ENCODE results near the gene PDE4B. TPM values are rescaled to one million over a fixed set of nuclear protein-coding genes. Genes with fewer than 3 reads are reported as not detected.
"Not testable (repeated sequence)": the region's sequence is repeated elsewhere in the genome, so short reads cannot be mapped to it uniquely, and the experiment has no call there.

PDE4B gene
- total RNA-seq, 2 donors from 2014 or later: 60.3 to 78.5 TPM

DNA sequence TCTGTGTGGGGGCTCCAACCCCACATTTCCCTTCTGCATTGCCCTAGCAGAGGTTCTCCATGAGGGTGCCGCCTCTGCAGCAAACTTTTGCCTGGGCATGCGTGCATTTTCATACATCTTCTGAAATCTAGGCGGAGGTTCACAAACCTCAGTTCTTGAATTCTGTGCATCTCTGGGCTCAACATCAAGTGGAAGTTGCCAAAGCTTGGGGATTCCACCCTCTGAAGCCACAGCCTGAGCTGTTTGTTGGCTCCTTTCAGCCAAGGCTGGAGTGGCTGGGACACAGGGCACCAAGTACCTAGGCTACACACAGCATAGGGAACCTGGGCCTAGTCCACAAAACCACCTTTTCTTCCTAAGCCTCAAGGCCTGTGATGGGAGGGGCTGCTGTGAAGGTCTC lies 235.3 kb downstream of the PDE4B start:
- Mint-ChIP-seq H3K36me3 (ENCODE audit: low read depth) (no peaks in the 10 kb centered on the region), H3K4me3 (no peak overlapping the region), H3K9me3 (peaks cover 5% of the 10 kb centered on the region), H3K27ac (no peak overlapping the region), H3K27me3 (peaks cover 5% of the 10 kb centered on the region), H3K4me1 (no peaks in the 10 kb centered on the region)
- ATAC-seq (replicated peaks): no peak

DNA sequence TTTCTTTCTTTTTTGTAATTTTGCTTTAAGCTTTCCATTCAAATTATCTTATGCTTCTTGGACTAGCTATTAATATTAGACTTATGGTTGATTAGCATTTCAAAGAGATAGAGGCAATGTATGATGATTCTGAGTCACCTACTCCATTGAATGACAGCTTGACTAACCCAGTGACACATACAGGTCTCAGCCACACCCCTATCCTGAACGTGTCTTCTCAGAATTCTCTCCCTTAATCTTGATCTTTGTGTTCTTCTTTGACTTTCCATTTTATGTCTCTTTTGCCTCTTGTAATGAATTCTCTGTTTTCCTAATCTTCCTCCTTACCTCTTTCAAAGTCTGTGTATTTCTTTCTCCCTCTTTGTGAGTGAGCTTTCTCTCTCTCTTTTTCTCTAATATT lies 241.1 kb downstream of the PDE4B start:
- Mint-ChIP-seq H3K36me3 (ENCODE audit: low read depth) (no peaks in the 10 kb centered on the region), H3K27me3 (peaks cover 29% of the 10 kb centered on the region), H3K4me1 (peaks cover 5% of the 10 kb centered on the region), H3K4me3 (no peak overlapping the region), H3K27ac (no peak overlapping the region), H3K9me3 (peaks cover 3% of the 10 kb centered on the region)
- ATAC-seq (replicated peaks): peak; percentile 81

DNA sequence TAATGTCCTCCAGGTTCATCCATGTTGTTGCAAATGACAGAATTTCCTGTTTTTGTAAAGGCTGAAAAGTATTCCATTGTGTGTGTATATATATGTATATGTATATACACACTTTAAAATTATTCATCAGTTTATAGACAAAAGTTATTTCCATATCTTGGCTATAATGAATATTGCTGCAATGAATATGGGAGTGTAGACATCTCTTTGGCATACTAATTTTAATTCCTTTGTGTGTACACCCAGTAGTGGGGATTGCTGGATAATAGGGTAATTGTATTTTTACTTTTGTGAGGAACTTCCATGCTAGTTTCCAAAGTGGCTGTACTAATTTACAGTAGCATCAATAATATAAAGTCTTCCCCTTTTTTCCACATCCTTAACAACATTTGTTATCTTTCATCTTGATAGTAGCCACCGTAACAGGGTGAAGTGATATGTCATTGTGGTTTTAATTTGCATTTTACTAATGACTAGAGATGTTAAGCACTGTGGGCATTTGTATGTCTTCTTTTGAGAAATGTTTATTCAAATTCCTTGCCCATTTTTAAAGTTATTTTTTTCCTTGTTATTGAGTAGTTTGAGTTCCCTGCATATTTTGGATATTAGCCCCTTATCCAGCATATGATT lies 243.0 kb downstream of the PDE4B start:
- ATAC-seq (replicated peaks): no peak
- H3K4me1 Mint-ChIP-seq: peaks cover 5% of the 10 kb centered on the region
- no peaks in the 10 kb centered on the region for H3K9me3 Mint-ChIP-seq
- H3K27me3 Mint-ChIP-seq: peaks cover 39% of the 10 kb centered on the region
- H3K4me3 Mint-ChIP-seq: no peak overlapping the region
- no peaks in the 10 kb centered on the region for H3K36me3 Mint-ChIP-seq (ENCODE audit: low read depth)
- H3K27ac Mint-ChIP-seq: no peak overlapping the region

DNA sequence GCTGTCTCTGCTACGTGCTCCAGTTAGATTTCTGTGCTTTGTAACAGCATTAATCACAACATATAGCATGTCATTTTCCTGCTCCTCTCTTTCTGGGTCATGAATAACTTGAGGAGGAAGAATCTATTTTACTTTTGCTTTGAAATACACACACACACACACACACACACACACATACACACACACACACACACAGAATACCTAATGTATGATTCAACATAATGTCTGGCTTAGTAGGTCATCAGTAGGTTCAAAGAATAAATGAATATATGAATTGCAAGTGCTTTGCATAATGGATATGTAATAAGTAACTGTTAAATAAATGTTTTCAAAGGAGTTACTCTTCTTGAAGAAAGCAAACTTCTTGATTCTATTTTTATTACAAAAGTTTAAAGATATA lies 249.0 kb downstream of the PDE4B start:
- H3K4me3 Mint-ChIP-seq: no peak overlapping the region
- H3K36me3 Mint-ChIP-seq (ENCODE audit: low read depth): no peaks in the 10 kb centered on the region
- no peaks in the 10 kb centered on the region for H3K9me3 Mint-ChIP-seq
- no peaks in the 10 kb centered on the region for H3K4me1 Mint-ChIP-seq
- H3K27me3 Mint-ChIP-seq: peaks cover 30% of the 10 kb centered on the region
- no peak overlapping the region for H3K27ac Mint-ChIP-seq
- no peak for ATAC-seq (replicated peaks)

DNA sequence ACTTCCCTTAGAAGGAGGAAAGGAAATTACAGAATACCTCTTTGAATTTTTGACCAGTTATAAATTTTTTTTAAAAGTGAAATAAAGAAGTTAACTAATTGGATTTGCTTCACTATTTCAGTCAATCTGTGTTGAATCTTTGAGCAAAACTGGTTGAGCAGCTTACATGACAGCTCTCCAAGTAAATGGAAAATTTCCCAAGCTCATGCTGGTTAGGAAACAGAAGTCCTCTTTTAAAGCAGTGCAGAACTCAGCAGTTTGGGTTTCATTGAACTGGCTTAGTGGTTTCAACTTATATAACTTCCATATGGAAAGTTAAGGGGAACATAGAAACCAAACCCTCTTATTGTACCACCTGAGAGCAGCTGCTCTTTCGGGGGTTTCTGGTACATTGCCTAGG lies 250.5 kb downstream of the PDE4B start:
- Mint-ChIP-seq H3K27ac (no peak overlapping the region), H3K4me3 (no peak overlapping the region), H3K36me3 (ENCODE audit: low read depth) (no peaks in the 10 kb centered on the region), H3K27me3 (peaks cover 28% of the 10 kb centered on the region), H3K9me3 (no peaks in the 10 kb centered on the region), H3K4me1 (no peaks in the 10 kb centered on the region)
- ATAC-seq (replicated peaks): no peak

DNA sequence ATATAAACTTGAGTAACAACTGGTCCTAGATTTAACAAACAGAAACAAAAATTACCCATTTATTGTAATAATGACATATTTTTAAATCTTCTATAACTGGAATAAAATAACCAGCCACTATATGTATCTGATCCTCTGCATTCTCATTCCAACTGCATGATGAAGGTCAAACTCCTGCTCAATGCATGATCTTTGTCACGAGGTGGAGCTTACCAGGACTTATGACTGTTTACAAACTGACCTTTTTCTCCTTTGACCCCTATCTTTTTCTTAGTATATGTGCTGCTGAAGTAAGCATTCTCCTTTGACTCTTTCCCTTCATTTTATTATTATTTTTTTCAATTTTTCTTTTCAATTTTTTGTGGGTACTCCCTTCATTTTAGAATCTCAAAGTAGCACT lies 252.2 kb downstream of the PDE4B start:
- H3K4me3 Mint-ChIP-seq: no peak overlapping the region
- H3K36me3 Mint-ChIP-seq (ENCODE audit: low read depth): no peaks in the 10 kb centered on the region
- H3K27me3 Mint-ChIP-seq: peaks cover 19% of the 10 kb centered on the region
- H3K9me3 Mint-ChIP-seq: no peaks in the 10 kb centered on the region
- H3K4me1 Mint-ChIP-seq: no peaks in the 10 kb centered on the region
- H3K27ac Mint-ChIP-seq: no peak overlapping the region
- no peak for ATAC-seq (replicated peaks)

DNA sequence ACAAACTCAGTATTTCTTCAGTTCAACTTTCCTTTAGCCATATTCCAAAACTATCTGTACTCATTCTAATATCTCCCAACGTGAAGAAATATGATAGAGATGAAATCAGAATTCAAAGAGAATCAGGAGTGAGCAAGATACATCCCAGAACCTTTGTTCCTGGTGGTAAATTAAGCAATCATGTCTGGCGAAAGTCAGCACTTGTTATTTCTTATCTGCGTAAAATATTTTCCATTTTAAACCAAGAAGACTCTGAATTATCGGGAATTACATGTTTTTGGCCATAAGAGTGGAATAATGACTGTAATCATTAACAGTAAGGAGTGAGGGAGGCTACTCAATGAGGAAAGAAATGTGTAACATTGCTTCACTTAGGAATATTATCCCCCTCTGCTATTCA lies 253.7 kb downstream of the PDE4B start:
- H3K27me3 Mint-ChIP-seq: peaks cover 10% of the 10 kb centered on the region

DNA sequence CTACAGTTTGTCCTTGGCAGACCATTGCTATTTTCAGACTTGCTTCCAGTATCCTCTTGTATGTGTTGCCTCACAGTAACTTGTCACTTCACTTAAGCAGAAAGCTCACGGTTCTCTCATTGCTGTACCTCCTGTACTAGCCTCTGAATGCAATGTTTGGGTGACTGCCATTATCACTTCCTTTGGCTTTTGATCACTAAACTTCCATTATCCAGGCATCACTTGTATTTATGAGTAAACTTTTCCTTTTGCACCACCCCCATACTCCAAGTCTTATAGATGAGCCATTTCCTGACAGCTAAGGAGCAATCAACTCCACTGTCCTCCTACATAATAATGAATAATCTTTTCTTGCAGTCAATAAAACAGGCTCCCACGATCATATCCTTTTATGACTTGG lies 255.3 kb downstream of the PDE4B start:
- no peak overlapping the region for H3K27ac Mint-ChIP-seq
- no peaks in the 10 kb centered on the region for H3K4me1 Mint-ChIP-seq
- peaks cover 13% of the 10 kb centered on the region for H3K27me3 Mint-ChIP-seq
- ATAC-seq (replicated peaks): no peak
- H3K4me3 Mint-ChIP-seq: no peak overlapping the region
- no peaks in the 10 kb centered on the region for H3K36me3 Mint-ChIP-seq (ENCODE audit: low read depth)
- H3K9me3 Mint-ChIP-seq: no peaks in the 10 kb centered on the region

More for the DNA sequence above, 253.7 kb downstream of the PDE4B start:
- ATAC-seq (replicated peaks): no peak
- Mint-ChIP-seq H3K4me3 (no peak overlapping the region), H3K27ac (no peak overlapping the region), H3K4me1 (no peaks in the 10 kb centered on the region), H3K36me3 (ENCODE audit: low read depth) (no peaks in the 10 kb centered on the region), H3K9me3 (no peaks in the 10 kb centered on the region)

DNA sequence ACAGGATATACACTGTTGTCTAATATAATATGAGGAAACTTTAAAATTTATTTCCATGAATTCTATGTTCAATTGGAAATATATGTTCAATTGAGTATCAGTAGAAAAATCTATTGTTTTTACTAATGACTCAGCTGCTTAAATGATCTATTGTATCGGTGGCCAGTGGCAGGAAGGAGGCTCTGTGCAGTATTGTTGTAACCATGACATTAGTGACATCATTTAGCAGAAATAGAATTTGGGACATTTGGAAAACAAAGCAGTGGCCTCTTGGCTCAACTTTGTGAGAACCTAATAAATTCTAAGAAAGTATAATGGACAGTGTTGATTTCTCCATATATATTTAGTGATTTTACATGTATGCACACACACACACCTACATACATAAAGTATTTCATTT lies 257.4 kb downstream of the PDE4B start:
- Mint-ChIP-seq H3K27ac (no peak overlapping the region), H3K27me3 (peaks cover 16% of the 10 kb centered on the region), H3K36me3 (ENCODE audit: low read depth) (no peaks in the 10 kb centered on the region), H3K9me3 (no peaks in the 10 kb centered on the region), H3K4me1 (no peaks in the 10 kb centered on the region), H3K4me3 (no peak overlapping the region)
- ATAC-seq (replicated peaks): no peak

DNA sequence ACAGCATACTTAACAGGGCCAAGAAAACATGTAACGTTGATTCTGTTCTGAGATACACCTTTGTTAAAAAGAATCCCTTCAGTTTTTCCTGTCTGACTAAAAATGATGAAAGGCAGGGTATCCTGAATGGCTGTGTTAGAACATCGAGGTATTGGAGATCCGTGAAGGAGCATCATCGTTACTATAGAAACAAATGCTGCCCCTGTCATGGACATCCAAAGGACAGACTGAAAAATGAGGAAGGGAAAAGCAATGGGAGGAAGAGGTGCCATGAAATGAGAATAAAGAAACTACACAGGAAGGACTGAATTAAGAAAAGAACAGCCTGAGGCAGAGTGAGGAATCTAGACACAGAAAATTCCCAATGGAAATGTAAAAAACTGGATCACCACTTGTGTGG lies 257.9 kb downstream of the PDE4B start:
- Mint-ChIP-seq H3K36me3 (ENCODE audit: low read depth) (no peaks in the 10 kb centered on the region), H3K27ac (no peak overlapping the region), H3K27me3 (peaks cover 14% of the 10 kb centered on the region), H3K9me3 (no peaks in the 10 kb centered on the region), H3K4me3 (no peak overlapping the region), H3K4me1 (no peaks in the 10 kb centered on the region)
- no peak for ATAC-seq (replicated peaks)

DNA sequence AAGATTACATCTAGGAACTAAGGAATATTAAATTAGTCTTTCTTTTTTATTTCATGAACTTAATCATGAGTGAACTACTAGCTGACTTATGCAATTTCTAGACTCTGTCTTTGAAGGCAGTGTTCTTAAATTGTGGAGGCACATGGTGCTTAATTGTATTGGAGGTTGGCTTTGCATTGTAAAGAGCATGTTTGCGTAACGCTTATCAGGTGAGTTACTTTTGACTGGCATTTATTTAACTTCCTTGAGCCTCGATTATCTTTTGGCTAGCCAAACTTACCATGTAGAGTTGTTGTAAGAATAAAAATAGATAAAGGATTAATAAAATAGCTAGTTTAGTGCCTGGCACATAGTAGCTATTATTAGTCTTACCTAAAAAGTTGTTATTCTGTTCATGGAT lies 262.4 kb downstream of the PDE4B start:
- no peaks in the 10 kb centered on the region for H3K36me3 Mint-ChIP-seq (ENCODE audit: low read depth)
- peaks cover 16% of the 10 kb centered on the region for H3K27me3 Mint-ChIP-seq
- no peak overlapping the region for H3K27ac Mint-ChIP-seq
- no peak for ATAC-seq (replicated peaks)
- H3K9me3 Mint-ChIP-seq: peaks cover 9% of the 10 kb centered on the region
- no peak overlapping the region for H3K4me3 Mint-ChIP-seq
- no peaks in the 10 kb centered on the region for H3K4me1 Mint-ChIP-seq

DNA sequence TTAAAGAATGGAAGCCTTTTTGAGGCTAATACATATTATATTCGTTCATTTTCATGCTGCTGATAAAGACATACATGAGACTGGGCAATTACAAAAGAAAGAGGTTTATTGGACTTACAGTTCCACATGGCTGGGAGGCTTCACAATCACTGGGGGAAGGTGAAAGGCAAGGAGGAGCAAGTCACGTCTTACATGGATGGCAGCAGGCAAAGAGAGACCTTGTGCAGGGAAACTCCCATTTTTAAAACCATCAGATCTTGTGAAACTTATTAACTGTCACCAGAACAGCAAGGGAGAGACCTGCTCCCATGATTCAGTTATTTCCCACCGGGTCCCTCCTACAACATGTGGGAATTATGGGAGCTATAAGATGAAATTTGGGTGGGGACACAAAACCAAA lies 264.8 kb downstream of the PDE4B start:
- H3K4me3 Mint-ChIP-seq; H3K4me1 Mint-ChIP-seq; H3K27ac Mint-ChIP-seq; H3K9me3 Mint-ChIP-seq; H3K36me3 Mint-ChIP-seq (ENCODE audit: low read depth); ATAC-seq (replicated peaks): not testable (repeated sequence)
- peaks cover 24% of the 10 kb centered on the region for H3K27me3 Mint-ChIP-seq

DNA sequence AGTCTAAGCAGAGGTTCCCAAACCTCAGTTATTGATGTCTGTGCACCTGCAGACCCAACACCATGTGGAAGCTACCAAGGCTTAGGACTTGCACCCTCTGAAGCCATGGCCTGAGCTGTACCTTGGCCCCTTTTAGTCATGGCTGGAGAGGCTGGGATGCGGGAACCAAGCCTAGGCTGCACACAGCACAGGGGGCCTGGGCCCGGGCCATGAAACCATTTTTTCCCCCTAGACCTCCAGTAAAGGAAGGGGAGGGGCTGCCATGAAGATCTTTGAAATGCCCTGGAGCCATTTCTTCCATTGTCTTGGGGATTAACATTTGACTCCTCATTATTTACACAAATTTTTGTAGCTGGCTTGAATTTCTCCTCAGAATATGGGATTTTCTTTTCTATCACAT lies 265.9 kb downstream of the PDE4B start:
- Mint-ChIP-seq H3K4me1 (no peaks in the 10 kb centered on the region), H3K9me3 (peaks cover 9% of the 10 kb centered on the region), H3K36me3 (ENCODE audit: low read depth) (no peaks in the 10 kb centered on the region), H3K27ac (no peak overlapping the region), H3K27me3 (peaks cover 22% of the 10 kb centered on the region), H3K4me3 (no peak overlapping the region)
- ATAC-seq (replicated peaks): no peak

DNA sequence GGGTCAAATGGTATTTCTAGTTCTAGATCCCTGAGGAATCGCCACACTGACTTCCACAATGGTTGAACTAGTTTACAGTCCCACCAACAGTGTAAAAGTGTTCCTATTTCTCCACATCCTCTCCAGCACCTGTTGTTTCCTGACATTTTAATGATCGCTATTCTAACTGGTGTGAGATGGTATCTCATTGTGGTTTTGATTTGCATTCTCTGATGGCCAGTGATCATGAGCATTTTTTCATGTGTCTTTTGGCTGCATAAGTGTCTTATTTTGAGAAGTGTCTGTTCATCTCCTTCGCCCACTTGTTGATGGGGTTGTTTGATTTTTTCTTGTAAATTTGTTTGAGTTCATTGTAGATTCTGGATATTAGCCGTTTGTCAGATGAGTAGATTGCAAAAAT lies 274.5 kb downstream of the PDE4B start:
- not testable (repeated sequence) for H3K9me3 Mint-ChIP-seq; H3K4me1 Mint-ChIP-seq; ATAC-seq (replicated peaks); H3K4me3 Mint-ChIP-seq; H3K36me3 Mint-ChIP-seq (ENCODE audit: low read depth); H3K27ac Mint-ChIP-seq
- peaks cover 19% of the 10 kb centered on the region for H3K27me3 Mint-ChIP-seq

DNA sequence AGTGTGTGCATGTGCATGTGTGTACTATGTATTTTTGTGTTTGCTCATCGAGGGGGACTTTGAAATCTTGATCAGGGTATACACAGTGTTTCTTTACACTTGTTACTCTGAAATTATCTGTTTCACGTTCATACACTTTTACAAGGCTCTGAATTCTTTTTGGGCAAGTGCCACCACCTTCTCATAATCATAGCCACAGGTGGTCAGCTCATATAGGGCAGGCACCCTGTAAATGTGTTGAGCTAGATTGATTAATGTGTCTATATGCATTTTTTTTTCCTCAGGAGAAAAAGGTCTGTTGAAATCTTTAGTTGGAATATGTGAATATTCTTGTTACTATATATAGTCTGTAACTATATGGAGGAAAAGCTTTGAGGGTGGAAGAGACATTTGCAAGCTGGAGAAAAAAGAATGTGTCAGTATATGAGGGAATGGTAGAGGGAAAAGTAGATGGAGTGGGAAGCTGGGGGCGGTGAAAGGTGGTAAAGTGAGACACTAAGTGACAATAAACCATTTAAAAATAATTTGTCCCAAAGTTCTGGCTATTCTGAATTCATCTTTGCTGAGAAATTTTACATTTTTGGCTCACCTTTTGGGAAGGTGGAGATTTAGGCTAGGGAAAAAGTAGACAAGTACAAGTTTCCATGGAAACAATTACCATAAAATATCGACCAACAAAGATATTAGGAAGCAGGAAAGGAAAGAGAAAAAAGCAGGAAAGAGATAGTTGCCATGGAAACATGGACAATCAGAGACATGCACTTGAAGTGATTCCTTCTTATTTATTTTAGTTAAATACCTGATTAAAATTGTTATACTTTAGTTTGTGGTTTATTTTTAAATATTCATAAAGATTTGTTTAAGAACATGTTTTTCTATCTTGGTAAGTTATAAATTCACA lies 277.5 kb downstream of the PDE4B start:
- Mint-ChIP-seq H3K4me3 (no peak overlapping the region), H3K27ac (no peak overlapping the region)

More for the DNA sequence above, 277.5 kb downstream of the PDE4B start:
- H3K4me1 Mint-ChIP-seq: no peaks in the 10 kb centered on the region
- peaks cover 17% of the 10 kb centered on the region for H3K27me3 Mint-ChIP-seq
- H3K36me3 Mint-ChIP-seq (ENCODE audit: low read depth): no peaks in the 10 kb centered on the region
- no peaks in the 10 kb centered on the region for H3K9me3 Mint-ChIP-seq
- ATAC-seq (replicated peaks): no peak

Data from activated T-helper 17 cell treated with anti-CD3 and anti-CD28 coated beads, Interleukin-2, amount 50 U/mL, for 72 hours (primary cell).